ENCODE results near the gene RAN. TPM values are rescaled to one million over a fixed set of nuclear protein-coding genes. Genes with fewer than 3 reads are reported as not detected.
"Not testable (repeated sequence)": the region's sequence is repeated elsewhere in the genome, so short reads cannot be mapped to it uniquely, and the experiment has no call there.

Gene RAN
- total RNA-seq, 1 donor from 2014 or later: 748 TPM

DNA sequence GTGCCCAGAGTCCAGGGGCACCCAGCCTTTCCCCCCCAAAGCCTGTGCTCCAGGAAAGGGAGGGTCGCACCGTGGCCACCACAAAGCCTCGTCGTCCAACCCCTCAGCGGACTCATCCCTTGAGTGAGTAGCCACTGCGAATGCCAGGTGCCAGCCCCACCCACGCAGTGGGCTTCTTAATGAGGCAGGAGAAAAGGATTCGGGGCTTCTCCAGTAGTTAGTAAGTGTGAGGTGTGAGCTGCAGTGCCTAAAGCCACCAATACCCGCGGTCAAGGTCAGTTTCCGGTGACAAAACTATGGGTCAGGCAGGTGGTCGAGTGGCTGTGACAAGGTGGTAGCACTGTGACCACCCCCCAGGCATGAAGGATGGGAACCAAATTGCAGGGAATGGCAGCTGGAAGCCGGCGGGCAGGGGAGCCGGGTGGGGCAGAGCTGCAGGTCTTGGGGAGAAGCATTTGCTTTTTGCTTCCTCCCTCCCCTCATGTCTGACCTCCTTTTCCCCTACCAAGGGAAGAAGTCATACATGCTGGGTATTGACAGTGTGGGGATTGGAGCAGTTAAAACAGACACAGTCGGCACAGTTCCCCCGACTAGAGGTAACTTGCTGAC, 8.0 kb downstream of the RAN start:
- Mint-ChIP-seq H3K9me3 (no peaks in the 10 kb centered on the region), H3K36me3 (ENCODE audit: low read depth) (peaks cover 40% of the 10 kb centered on the region), H3K27me3 (no peaks in the 10 kb centered on the region), H3K4me1 (peaks cover 46% of the 10 kb centered on the region), H3K27ac (peak overlapping the region; percentile 74), H3K4me3 (peak overlapping the region; percentile 78)
- DNase-seq (no peak), ATAC-seq (ENCODE audit: low read depth) (peak; percentile 10)
- intact Hi-C loops (cut with micrococcal nuclease): loop anchor here (10.0 kb wide), 2 partner anchors 1015 to 1045 kb away; partner anchors contain the start of genes PUS1 and ULK1
- ChIA-PET CTCF (no interaction called here), POLR2A (interaction anchor here (1.0 kb wide), 1 partner anchor 100 kb away, joined by 4 read pairs; no protein-coding TSS in a partner anchor)
- TF ChIP-seq, protein P1, sequence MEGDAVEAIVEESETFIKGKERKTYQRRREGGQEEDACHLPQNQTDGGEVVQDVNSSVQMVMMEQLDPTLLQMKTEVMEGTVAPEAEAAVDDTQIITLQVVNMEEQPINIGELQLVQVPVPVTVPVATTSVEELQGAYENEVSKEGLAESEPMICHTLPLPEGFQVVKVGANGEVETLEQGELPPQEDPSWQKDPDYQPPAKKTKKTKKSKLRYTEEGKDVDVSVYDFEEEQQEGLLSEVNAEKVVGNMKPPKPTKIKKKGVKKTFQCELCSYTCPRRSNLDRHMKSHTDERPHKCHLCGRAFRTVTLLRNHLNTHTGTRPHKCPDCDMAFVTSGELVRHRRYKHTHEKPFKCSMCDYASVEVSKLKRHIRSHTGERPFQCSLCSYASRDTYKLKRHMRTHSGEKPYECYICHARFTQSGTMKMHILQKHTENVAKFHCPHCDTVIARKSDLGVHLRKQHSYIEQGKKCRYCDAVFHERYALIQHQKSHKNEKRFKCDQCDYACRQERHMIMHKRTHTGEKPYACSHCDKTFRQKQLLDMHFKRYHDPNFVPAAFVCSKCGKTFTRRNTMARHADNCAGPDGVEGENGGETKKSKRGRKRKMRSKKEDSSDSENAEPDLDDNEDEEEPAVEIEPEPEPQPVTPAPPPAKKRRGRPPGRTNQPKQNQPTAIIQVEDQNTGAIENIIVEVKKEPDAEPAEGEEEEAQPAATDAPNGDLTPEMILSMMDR (IDR thresholded peaks at IDR 0.05): no peak

DNA sequence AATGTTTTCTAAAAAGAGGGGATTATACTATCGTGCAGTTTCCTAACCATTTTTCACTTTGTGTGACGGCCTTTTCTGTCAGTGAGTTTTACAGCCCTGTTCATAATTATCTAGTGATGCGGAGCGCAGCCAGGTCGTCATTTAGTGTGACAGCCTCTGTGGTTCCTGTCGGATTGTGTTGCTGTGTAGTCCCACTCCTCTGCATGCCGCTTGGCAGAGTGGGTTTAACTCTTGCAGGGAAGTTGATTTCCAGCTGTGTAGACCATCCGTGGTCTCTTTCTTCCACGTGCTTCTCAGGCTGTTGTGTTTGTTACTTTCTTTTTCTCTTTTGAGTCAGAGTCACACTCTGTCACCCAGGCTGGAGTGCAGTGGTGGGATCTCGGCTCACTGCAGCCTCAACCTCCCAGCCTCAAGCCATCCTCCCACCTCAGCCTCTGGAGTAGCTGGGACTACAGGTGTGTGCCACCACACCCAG, 8.6 kb downstream of the RAN start:
- H3K36me3 Mint-ChIP-seq (ENCODE audit: low read depth): peaks cover 35% of the 10 kb centered on the region
- H3K9me3 Mint-ChIP-seq: no peaks in the 10 kb centered on the region
- POLR2A ChIA-PET: interaction anchor here (1.0 kb wide), 1 partner anchor 100 kb away, joined by 4 read pairs; no protein-coding TSS in a partner anchor
- H3K4me3 Mint-ChIP-seq: peak overlapping the region; percentile 78
- H3K4me1 Mint-ChIP-seq: peaks cover 43% of the 10 kb centered on the region
- DNase-seq: no peak
- CTCF ChIA-PET: no interaction called here
- intact Hi-C loops (cut with micrococcal nuclease): no loop called here
- TF ChIP-seq, protein P1 (IDR thresholded peaks at IDR 0.05): no peak
- H3K27ac Mint-ChIP-seq: peak overlapping the region; percentile 74
- H3K27me3 Mint-ChIP-seq: no peaks in the 10 kb centered on the region
- ATAC-seq (ENCODE audit: low read depth): peak; percentile 53

DNA sequence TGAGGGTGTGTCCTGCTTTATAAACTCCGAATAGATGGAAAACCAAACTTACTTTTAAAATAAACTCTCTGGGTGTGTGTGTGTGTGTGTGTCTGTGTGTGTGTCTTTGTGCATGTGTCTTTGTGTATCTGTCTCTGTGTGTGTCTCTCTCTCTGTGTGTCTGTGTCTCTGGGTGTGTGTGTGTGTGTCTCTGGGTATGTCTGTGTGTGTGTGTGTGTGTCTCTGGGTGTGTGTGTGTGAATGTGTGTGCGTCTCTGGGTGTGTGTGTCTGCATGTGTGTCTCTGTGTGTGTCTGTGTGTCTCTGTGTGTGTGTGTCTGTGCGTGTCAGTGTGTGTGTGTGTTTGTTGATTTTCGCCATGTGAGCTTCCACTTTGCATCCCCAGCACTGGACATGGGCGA, 9.2 kb downstream of the RAN start:
- Mint-ChIP-seq H3K27me3 (no peaks in the 10 kb centered on the region), H3K9me3 (no peaks in the 10 kb centered on the region), H3K4me1 (peaks cover 38% of the 10 kb centered on the region), H3K36me3 (ENCODE audit: low read depth) (peaks cover 29% of the 10 kb centered on the region), H3K4me3 (no peak overlapping the region), H3K27ac (peak overlapping the region; percentile 1)
- no peak for DNase-seq
- intact Hi-C loops (cut with micrococcal nuclease): no loop called here
- no peak for ATAC-seq (ENCODE audit: low read depth)
- POLR2A ChIA-PET: no interaction called here
- TF ChIP-seq, protein P1 (IDR thresholded peaks at IDR 0.05): no peak
- CTCF ChIA-PET: no interaction called here

DNA sequence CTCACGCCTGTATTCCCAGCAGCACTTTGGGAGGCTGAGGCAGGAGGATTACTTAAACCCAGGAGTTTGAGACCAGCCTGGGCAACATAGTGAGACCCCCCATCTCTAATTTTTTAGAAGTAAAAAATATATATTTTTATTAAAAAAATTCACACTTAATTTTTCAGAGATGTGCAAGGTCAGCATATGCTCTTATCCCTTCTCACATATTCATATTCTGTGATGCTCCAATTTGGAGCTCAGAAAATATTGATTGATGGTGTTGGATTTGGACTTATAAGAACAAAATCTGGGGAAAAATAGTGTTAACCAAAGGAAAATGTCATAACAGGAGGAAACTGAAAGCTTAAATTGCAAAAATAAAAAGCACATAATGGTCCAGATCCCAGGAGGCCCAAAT, 9.7 kb downstream of the RAN start:
- CTCF ChIA-PET: no interaction called here
- TF ChIP-seq, protein P1 (IDR thresholded peaks at IDR 0.05): no peak
- ATAC-seq (ENCODE audit: low read depth) (no peak), DNase-seq (no peak)
- intact Hi-C loops (cut with micrococcal nuclease): no loop called here
- H3K36me3 Mint-ChIP-seq (ENCODE audit: low read depth): peaks cover 24% of the 10 kb centered on the region
- POLR2A ChIA-PET: interaction anchor here (0.6 kb wide), 1 partner anchor 1019 kb away, joined by 3 read pairs; no protein-coding TSS in a partner anchor
- H3K27ac Mint-ChIP-seq: no peak overlapping the region
- H3K9me3 Mint-ChIP-seq: no peaks in the 10 kb centered on the region
- no peaks in the 10 kb centered on the region for H3K27me3 Mint-ChIP-seq
- H3K4me1 Mint-ChIP-seq: peaks cover 38% of the 10 kb centered on the region
- H3K4me3 Mint-ChIP-seq: no peak overlapping the region

- POLR2A ChIA-PET; intact Hi-C loops (cut with micrococcal nuclease); DNase-seq: not testable (repeated sequence)
Measured at GRCh38 chr12:130887190-130887589, 15.3 kb downstream of the RAN start.

More at GRCh38 chr12:130887190-130887589, 15.3 kb downstream of the RAN start:
- H3K4me1 Mint-ChIP-seq; CTCF ChIA-PET; H3K9me3 Mint-ChIP-seq; ATAC-seq (ENCODE audit: low read depth); H3K4me3 Mint-ChIP-seq; H3K27me3 Mint-ChIP-seq; H3K27ac Mint-ChIP-seq; H3K36me3 Mint-ChIP-seq (ENCODE audit: low read depth): not testable (repeated sequence)

Data from activated B cell treated with CpG ODN at 0.5 μM for 24 hours (primary cell).